ENCODE data around the gene PIAS3. TPM values are rescaled to one million over a fixed set of nuclear protein-coding genes. Genes with fewer than 3 reads are reported as not detected.

The PIAS3 gene
- total and polyA plus RNA-seq, 2 donors from 2014 or later: 12.5 to 36.9 TPM

GRCh38 chr1:145893306-145894055 lies 34.6 kb upstream of the PIAS3 start:
- intact Hi-C loops (cut with DNase I): no loop called here
- H3K4me3 ChIP-seq (ENCODE audit: low read length in 3 of 3): no peak overlapping the region
- FAIRE-seq: no peak
- H3K36me3 ChIP-seq (ENCODE audit: control insufficient read depth in 2 of 3, insufficient read depth in 3 of 3, low read length in 3 of 3): no peaks in the 10 kb centered on the region
- H3K27me3 ChIP-seq (ENCODE audit: control insufficient read depth, insufficient read depth, low read length): no peaks in the 10 kb centered on the region
- no peak for DNase-seq
- peaks cover 0 to 12% (median 6%) of the 10 kb centered on the region in 3 donors for H3K4me1 ChIP-seq (ENCODE audit: control insufficient read depth in 2 of 3, insufficient read depth in 2 of 3, low read depth in 1 of 3, low read length in 3 of 3)
- no peak overlapping the region for H3K9ac ChIP-seq (ENCODE audit: low read length in 3 of 3)
- no peaks in the 10 kb centered on the region for H3K9me3 ChIP-seq (ENCODE audit: control insufficient read depth in 2 of 3, insufficient read depth in 1 of 3, low read length in 3 of 3)
- H3K27ac ChIP-seq (ENCODE audit: low read depth in 2 of 2, low read length in 2 of 2): peak overlapping the region in 1 of 2 donors; percentile 89
- no peak for TF ChIP-seq CTCF (IDR thresholded peaks at IDR 0.05; ENCODE audit: borderline replicate concordance, extremely low read depth, insufficient read depth)

- TF ChIP-seq CTCF (IDR thresholded peaks at IDR 0.05; ENCODE audit: borderline replicate concordance, extremely low read depth, insufficient read depth): no peak
- Histone ChIP-seq H3K4me3 (ENCODE audit: low read length in 3 of 3) (peak overlapping the region in 1 of 3 donors; percentile 43), H3K9me3 (ENCODE audit: control insufficient read depth in 2 of 3, insufficient read depth in 1 of 3, low read length in 3 of 3) (no peaks in the 10 kb centered on the region), H3K36me3 (ENCODE audit: control insufficient read depth in 2 of 3, insufficient read depth in 3 of 3, low read length in 3 of 3) (no peaks in the 10 kb centered on the region), H3K9ac (ENCODE audit: low read length in 3 of 3) (peak overlapping the region in 1 of 3 donors; percentile 42), H3K4me1 (ENCODE audit: control insufficient read depth in 2 of 3, insufficient read depth in 2 of 3, low read depth in 1 of 3, low read length in 3 of 3) (peaks cover 0 to 12% (median 6%) of the 10 kb centered on the region in 3 donors), H3K27ac (ENCODE audit: low read depth in 2 of 2, low read length in 2 of 2) (peak overlapping the region; percentile 87 to 89), H3K27me3 (ENCODE audit: control insufficient read depth, insufficient read depth, low read length) (no peaks in the 10 kb centered on the region)
- peak in 1 of 5 donors; percentile 24 for DNase-seq
- no peak for FAIRE-seq
- intact Hi-C loops (cut with DNase I): no loop called here
Observed at GRCh38 chr1:145892486-145893087, 33.7 kb upstream of the PIAS3 start.

GRCh38 chr1:145891587-145892485 lies 33.0 kb upstream of the PIAS3 start:
- FAIRE-seq (peak; percentile 29), DNase-seq (peak; percentile 96 to 98 (median 98))
- Histone ChIP-seq H3K36me3 (ENCODE audit: control insufficient read depth in 2 of 3, insufficient read depth in 3 of 3, low read length in 3 of 3) (no peaks in the 10 kb centered on the region), H3K27me3 (ENCODE audit: control insufficient read depth, insufficient read depth, low read length) (no peaks in the 10 kb centered on the region), H3K9ac (ENCODE audit: low read length in 3 of 3) (peak overlapping the region in 2 of 3 donors; percentile 5 to 42), H3K9me3 (ENCODE audit: control insufficient read depth in 2 of 3, insufficient read depth in 1 of 3, low read length in 3 of 3) (no peaks in the 10 kb centered on the region), H3K27ac (ENCODE audit: low read depth in 2 of 2, low read length in 2 of 2) (peak overlapping the region; percentile 87 to 89), H3K4me1 (ENCODE audit: control insufficient read depth in 2 of 3, insufficient read depth in 2 of 3, low read depth in 1 of 3, low read length in 3 of 3) (peaks cover 0 to 12% (median 6%) of the 10 kb centered on the region in 3 donors), H3K4me3 (ENCODE audit: low read length in 3 of 3) (peak overlapping the region in 2 of 3 donors; percentile 8 to 43)
- peak; percentile 92 for TF ChIP-seq CTCF (IDR thresholded peaks at IDR 0.05; ENCODE audit: borderline replicate concordance, extremely low read depth, insufficient read depth)
- intact Hi-C loops (cut with DNase I): no loop called here

Measured in kidney (tissue), 14 donors.